Neural cell (in vitro differentiated cells): ENCODE results near the gene CYP8B1.

Source experiments
- CTCF ChIP-seq: fragments of 450-650 bp; IDR thresholded peaks from 2 replicates; pipeline ENCODE4 v1.5.1; 2014; ENCODE audit warnings: antibody characterized with exemption, mild to moderate bottlenecking, moderate library complexity; ENCODE audit not compliant: poor library complexity, severe bottlenecking
- EP300 ChIP-seq: fragments of 450-650 bp; conservative IDR thresholded peaks from 2 replicates; pipeline ENCODE4 v1.6.1; 2014; ENCODE audit warnings: antibody characterized with exemption, mild to moderate bottlenecking, moderate library complexity; ENCODE audit not compliant: poor library complexity, severe bottlenecking
- EZH2 ChIP-seq: fragments of 200-600, 300-800 bp; shearing (Covaris generic), sonication (generic); IDR thresholded peaks from 2 replicates; pipeline ENCODE4 v1.6.1; 2014; ENCODE audit warnings: antibody characterized with exemption, low read length, borderline replicate concordance, mild to moderate bottlenecking; ENCODE audit not compliant: insufficient read depth, poor library complexity, severe bottlenecking
- POLR2AphosphoS5 ChIP-seq: IDR thresholded peaks from 2 replicates; pipeline ENCODE4 v1.6.1; 2012
- RAD21 ChIP-seq: fragments of 450-650 bp; conservative IDR thresholded peaks from 2 replicates; pipeline ENCODE4 v1.6.1; 2014; ENCODE audit warnings: antibody characterized with exemption, mild to moderate bottlenecking, moderate library complexity
- TAF1 ChIP-seq: IDR thresholded peaks from 2 replicates; pipeline ENCODE4 v1.6.1; 2012; ENCODE audit warnings: low read depth

GRCh38 chr3:42892807-42893206 is 17.1 kb upstream of the CYP8B1 start:
- TF ChIP-seq CTCF (no peak), RAD21 (no peak), EP300 (no peak), TAF1 (no peak), EZH2 (no peak), POLR2AphosphoS5 (no peak)
